AML-193 (cell line): ENCODE data around the gene ABR.
A peak's percentile ranks its signal among the peaks of the same experiment; 100 is the strongest.
"Not testable (repeated sequence)": the region's sequence is repeated elsewhere in the genome, so short reads cannot be mapped to it uniquely, and the experiment has no call there.

Experiments used
- DNase-seq, 2 experiments: peaks; one replicate each; lab custom pipeline; 2025; lab: John Stamatoyannopoulos, UW

The ABR gene

DNA sequence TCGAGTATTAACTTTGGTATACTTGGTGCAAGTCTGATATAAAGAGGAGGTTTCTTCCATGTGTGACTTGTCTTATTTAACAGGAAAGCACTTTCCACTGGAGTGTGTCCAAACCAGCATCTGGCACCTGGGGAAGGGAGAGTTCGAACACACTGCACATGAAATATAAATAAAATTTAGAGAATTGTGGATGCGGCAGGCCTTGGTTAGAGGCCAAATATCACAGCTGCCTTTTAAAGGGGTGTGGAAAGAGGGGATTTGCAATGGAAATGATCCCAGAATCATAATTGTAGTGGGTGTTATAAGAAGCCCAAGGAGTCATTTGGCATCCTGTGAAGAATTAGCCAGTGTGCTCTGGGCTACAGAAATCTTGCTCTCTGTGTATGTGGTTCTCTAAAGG is 195.9 kb downstream of the ABR start:
- no peak for DNase-seq

GRCh38 chr17:981292-981658 is 198.5 kb downstream of the ABR start:
- no peak for DNase-seq

- DNase-seq = peak; percentile 47 to 56
Measured at GRCh38 chr17:980406-981291, 199.1 kb downstream of the ABR start.

- DNase-seq = peak; percentile 9 to 15
Measured at GRCh38 chr17:979539-980405, 200.0 kb downstream of the ABR start, which contains the start of gene NXN. TSS of gene NXN (minus strand) at chr17:979776.

GRCh38 chr17:979212-979538 is 200.6 kb downstream of the ABR start:
- no peak for DNase-seq

DNA sequence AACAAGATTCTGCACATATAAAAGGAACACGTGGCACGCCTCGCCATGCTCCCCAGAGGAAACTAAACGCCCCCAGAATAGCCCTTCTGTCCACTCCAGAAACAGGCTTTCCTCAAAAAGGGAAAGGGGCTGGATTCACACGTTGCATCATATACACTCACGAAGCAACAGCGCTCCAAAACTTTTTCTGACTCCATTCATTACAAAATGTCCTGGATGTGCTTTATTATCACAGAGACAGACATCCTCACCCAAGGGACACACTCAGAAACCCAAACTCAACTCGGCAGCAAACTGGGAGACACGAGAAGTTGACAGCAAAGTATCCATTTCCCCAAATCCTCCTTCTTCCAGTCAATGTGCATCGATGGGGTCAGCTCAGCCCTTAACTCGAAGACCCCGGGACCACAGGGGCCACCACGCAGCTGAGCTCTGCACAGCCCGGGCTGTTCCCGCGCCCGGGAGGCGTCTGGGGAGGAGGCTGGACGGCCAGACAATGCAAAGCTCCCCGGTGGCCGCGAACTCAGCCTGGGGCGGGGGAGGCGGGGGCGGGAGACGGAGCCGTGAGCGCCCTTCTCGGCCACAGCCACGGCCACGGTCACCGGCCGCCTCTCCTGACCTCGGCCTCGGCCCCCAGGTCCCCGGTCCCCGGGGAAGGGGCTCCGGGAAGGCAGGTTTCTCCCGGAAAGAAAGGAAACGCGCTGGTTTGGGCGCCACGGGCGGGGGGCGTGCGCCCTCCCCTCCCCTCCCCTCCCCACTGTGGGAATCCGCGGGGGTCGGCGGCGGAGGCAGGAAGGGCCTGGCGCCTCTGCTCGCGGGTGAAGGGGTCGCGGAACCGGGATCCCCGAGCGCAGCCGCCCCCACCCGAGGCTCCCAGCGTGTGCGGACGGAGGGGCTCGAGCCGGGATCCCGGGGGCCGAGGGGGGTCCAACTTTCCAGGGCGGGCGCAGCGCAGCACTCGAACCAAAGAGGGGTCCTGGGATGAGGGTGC is 201.4 kb downstream of the ABR start:
- DNase-seq = no peak

DNA sequence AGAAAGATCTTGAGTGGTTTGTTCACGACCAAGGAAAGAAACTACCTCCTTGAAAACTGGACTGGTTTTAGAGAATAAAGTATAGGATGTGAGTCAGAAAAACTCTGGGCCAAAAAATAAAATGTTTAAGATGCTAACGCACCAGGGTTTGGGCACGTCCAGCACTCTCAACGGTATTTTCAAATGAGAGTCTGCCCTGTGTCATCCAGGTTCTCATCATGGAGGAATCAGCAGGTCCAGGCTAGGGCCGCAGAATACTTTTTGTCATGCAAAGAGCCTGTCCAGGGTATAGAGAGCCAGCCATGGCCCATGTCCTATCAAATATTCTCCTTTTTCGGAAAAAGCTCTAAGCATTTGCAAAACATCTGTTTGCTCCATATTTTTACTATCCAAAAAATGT is 202.6 kb downstream of the ABR start:
- no peak for DNase-seq

- DNase-seq = no peak
Measured at GRCh38 chr17:976312-976711, 203.5 kb downstream of the ABR start.

GRCh38 chr17:975371-975915 is 204.3 kb downstream of the ABR start:
- DNase-seq = no peak

GRCh38 chr17:974778-975177 is 205.0 kb downstream of the ABR start:
- not testable (repeated sequence) for DNase-seq

GRCh38 chr17:973053-973452 is 206.7 kb downstream of the ABR start:
- DNase-seq = no peak

GRCh38 chr17:971861-972260 is 207.9 kb downstream of the ABR start:
- DNase-seq = not testable (repeated sequence)

DNA sequence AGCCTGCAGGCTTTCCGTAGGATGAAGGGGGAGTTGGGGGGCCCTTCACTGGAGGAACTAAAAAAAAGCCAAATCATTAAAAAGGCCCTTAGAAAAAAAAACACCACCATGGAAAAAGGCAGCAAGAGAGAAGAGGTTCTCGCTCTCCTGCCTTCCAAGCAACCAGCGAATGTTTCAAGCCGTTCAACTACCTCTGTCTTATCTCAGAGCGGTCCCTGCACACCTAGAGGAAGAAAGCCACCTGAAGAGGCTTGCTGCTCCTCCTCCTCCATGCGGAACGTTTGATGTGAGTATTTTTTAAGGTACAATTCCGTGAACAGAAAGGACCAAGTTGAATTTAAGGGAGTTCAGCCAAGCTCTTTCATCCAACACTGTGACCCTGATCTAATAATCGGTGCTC is 209.4 kb downstream of the ABR start:
- DNase-seq = no peak

DNA sequence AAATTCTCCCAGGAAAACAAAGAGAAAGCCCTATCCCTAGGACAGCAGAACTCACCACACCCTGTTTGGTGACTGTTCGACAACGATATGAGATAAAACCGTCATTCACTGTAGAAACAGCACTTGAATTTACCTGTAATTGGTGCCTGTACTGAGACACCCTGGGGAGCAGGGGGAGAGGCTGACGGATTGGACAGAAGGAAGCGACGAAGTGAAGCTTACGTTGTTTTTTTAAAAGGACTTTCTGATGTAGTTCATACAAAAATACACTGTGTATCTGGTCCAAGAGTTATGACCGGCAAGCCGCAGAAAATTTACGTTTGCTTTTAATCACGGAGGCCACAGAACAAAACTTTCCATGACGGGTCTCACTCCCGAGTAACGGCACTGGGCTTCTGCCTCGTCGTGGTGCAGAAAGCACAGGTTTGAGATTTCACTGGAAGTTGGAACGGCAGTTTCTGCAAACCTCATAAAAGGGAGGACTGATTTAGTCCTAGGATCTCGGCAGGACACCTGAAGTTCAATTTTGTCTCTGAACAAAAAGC is 209.9 kb downstream of the ABR start:
- no peak for DNase-seq

- DNase-seq = no peak
Measured at GRCh38 chr17:968812-969730, 210.7 kb downstream of the ABR start.

DNA sequence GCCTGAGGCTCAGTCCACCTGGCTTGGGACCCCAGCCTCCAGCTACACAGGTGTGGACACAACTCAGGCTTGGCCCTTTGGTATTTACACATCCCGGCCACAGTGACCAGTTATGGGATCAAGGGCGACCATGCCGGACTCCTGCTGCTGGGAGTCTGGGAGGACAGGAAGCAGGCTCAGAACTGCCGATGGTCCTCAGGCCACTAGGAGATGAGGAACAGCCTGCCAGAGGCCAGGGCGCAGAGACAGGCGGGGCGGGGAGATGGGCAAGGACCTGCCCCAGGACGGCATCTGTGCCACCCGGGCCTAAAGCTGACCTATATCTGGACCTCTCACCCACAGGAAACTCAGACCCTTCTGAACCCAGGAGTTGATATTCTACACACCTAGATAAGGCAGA is 212.7 kb downstream of the ABR start:
- DNase-seq = no peak

DNA sequence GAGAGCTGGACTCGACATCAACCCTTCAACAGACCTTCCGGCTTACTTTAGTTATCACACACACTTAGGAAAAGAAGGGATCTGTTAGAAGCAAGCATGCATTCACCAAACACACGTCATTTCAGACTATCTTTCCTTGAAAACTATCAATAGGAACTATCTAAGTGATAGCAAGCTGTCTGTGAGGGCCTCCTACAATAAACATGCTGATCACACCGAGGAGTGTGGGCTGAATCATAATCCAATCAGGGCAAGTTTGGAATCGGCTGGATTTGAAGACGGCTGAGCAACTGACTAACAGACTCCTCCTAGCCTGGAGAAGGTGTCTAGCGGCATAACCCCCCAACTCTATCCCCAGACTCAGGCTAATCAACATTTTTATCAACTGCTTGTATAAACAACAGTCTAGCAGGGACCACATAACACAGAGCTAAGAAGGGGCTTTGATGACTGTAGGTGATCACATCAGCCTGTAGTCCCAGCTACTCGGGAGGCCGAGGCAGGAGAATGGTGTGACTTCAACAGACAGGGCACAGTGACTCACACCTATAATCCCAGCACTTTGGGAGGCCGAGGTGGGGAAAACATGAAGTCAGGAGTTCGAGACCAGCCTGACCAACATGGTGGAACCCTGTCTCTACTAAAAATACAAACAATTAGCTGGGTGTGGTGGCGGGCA is 214.3 kb downstream of the ABR start:
- DNase-seq = no peak

DNA sequence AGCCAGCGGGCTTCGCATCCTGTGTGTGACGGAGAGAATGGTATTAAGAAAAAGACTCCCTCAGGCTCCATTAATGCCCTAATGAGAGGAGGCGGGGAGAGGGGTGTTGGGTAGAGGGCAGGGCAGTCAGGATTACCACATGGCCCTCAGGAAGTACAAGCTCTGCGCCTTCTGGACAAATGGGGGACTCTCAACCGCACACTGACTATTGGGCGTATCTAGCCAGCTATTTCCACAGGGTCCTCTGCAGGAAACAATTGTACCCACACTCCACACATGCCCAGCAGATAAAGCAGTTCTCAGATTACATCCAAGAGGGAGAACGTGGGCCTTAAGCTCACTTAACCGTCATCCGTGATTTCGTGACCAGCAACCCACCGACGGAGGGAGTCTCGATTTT is 214.9 kb downstream of the ABR start:
- DNase-seq = no peak

GRCh38 chr17:962670-963069 is 217.1 kb downstream of the ABR start:
- DNase-seq = no peak

DNA sequence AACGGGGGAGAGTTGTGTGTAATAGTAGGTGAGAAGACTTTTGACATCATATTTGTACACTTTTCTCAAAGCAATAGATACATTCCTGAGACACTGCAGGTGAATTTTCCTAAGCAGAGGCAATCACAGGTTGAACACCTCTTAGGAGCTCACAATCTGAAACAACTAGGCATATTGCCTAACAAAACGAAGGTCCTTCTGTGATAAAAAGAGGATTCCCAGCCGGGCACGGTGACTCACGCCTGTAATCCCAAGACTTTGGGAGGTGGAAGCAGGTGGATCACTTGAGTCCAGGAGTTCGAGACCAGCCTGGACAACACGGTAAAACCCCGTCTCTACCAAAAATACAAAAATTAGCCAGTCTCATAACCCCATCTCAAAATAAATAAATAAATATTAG is 217.6 kb downstream of the ABR start:
- DNase-seq = no peak
